GM23248 (cell line): ENCODE data around the gene MINDY4.

Experiments used
- EZH2 ChIP-seq: fragments of 200-600 bp; sonication (generic); IDR thresholded peaks from 2 replicates; pipeline ENCODE4 v1.6.1; 2018; ENCODE audit warnings: antibody characterized with exemption, mild to moderate bottlenecking; ENCODE audit not compliant: insufficient read depth, poor library complexity, severe bottlenecking
- EZH2phosphoT487 ChIP-seq: fragments of 200-600 bp; sonication (generic); IDR thresholded peaks from 2 replicates; pipeline ENCODE4 v1.6.1; 2018; ENCODE audit warnings: antibody characterized with exemption, moderate library complexity, mild to moderate bottlenecking, low read depth; ENCODE audit not compliant: insufficient read depth

DNA sequence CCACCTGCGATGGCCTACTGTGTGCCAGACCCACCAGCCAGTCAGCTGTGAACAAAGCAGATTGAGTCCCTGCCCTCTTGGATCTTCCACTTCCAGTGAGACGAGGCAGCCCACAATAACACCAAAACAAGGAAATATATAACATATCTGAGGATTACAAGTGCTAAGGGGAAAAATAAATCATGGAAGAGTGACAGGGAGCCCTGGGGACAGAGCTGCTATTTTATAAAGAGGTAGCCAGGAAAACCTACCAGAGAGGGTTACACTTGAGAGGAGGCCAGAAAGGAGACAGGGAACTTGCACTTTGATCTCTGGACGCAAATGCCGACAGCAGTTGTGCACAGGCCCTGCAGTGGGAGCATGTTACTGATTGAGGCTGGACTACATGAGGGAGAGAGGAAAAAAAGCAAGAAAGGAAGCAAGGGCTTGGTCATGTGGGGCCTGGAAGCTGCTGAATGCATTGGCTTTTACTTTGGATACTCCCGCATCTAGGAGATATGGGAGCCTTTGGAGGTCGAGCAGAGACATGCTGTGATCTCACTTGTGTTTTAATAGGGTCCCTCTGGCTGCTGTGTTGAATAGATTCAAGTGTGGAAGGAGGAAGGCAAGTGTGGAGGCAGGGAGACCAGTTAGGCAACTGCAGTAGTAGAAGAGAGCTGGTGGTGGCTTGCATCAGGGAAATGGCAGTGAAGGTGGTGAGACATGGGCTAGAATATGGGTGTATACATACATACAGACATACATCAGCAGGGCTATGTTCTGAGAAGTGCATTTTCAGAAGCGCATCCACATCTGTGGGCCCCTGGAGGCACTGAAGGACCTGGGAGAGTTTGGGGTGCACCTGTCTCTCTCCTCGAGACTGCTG lies 26.2 kb downstream of the MINDY4 start:
- TF ChIP-seq EZH2phosphoT487, result no peak
- TF ChIP-seq EZH2, result no peak
